Measurements from ENCODE around the gene NAA50.

- TF ChIP-seq, protein P1, sequence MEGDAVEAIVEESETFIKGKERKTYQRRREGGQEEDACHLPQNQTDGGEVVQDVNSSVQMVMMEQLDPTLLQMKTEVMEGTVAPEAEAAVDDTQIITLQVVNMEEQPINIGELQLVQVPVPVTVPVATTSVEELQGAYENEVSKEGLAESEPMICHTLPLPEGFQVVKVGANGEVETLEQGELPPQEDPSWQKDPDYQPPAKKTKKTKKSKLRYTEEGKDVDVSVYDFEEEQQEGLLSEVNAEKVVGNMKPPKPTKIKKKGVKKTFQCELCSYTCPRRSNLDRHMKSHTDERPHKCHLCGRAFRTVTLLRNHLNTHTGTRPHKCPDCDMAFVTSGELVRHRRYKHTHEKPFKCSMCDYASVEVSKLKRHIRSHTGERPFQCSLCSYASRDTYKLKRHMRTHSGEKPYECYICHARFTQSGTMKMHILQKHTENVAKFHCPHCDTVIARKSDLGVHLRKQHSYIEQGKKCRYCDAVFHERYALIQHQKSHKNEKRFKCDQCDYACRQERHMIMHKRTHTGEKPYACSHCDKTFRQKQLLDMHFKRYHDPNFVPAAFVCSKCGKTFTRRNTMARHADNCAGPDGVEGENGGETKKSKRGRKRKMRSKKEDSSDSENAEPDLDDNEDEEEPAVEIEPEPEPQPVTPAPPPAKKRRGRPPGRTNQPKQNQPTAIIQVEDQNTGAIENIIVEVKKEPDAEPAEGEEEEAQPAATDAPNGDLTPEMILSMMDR (IDR thresholded peaks at IDR 0.05), result no peak
- no peak for TF ChIP-seq POLR2A (IDR thresholded peaks at IDR 0.05)
Observed at GRCh38 chr3:113795693-113796092, 49.6 kb upstream of the NAA50 start.
